Endometrium (tissue), 2 donors: ENCODE results near the gene L3HYPDH.
A peak's percentile ranks its signal among the peaks of the same experiment; 100 is the strongest.

Source experiments
- FAIRE-seq: peaks from 2 replicates; lab custom pipeline; 2012; peaks lifted over from hg19 to GRCh38; lab: Jason Lieb, UNC
- donor health status: control.
- donor health status: control.

The L3HYPDH gene

GRCh38 chr14:59483819-59484638 lies at the start of gene L3HYPDH, which contains the start of gene JKAMP:
Gene L3HYPDH, minus strand, starts transcription at chr14:59484408. Its CDS starts 92 bp downstream, at chr14:59484316.
Gene JKAMP, plus strand, starts transcription at chr14:59484517. Its CDS starts 73 bp downstream, at chr14:59484590.
- FAIRE-seq = peak; percentile 62

- FAIRE-seq = no peak
These were observed 48.2 kb upstream of the L3HYPDH start for GRCh38 chr14:59532419-59532818.

- no peak for FAIRE-seq
These were observed 46.1 kb upstream of the L3HYPDH start for GRCh38 chr14:59530349-59530748.

- FAIRE-seq = no peak
These were observed 45.0 kb upstream of the L3HYPDH start for GRCh38 chr14:59529189-59529588.

- FAIRE-seq = no peak
These were observed 36.0 kb upstream of the L3HYPDH start for GRCh38 chr14:59520224-59520623.

- no peak for FAIRE-seq
These were observed 27.8 kb upstream of the L3HYPDH start for GRCh38 chr14:59511916-59512575.

GRCh38 chr14:59510966-59511365 lies 26.8 kb upstream of the L3HYPDH start:
- FAIRE-seq = no peak

- FAIRE-seq = no peak
These were observed 25.8 kb upstream of the L3HYPDH start for GRCh38 chr14:59510001-59510400.

GRCh38 chr14:59509101-59509500 lies 24.9 kb upstream of the L3HYPDH start:
- no peak for FAIRE-seq

- no peak for FAIRE-seq
These were observed 23.5 kb upstream of the L3HYPDH start for GRCh38 chr14:59507752-59508103.

- FAIRE-seq = no peak
These were observed 23.0 kb upstream of the L3HYPDH start for GRCh38 chr14:59507063-59507751.

GRCh38 chr14:59503256-59503655 lies 19.0 kb upstream of the L3HYPDH start:
- no peak for FAIRE-seq

GRCh38 chr14:59500732-59501131 lies 16.5 kb upstream of the L3HYPDH start:
- FAIRE-seq = no peak

GRCh38 chr14:59492384-59492783 lies 8.2 kb upstream of the L3HYPDH start:
- FAIRE-seq = no peak

- no peak for FAIRE-seq
These were observed 6.5 kb upstream of the L3HYPDH start for GRCh38 chr14:59490756-59491155.

- no peak for FAIRE-seq
These were observed 499 bp upstream of the L3HYPDH start for GRCh38 chr14:59484639-59485175.

GRCh38 chr14:59483363-59483762 lies 845 bp downstream of the L3HYPDH start:
- FAIRE-seq = no peak

GRCh38 chr14:59482541-59483331 lies 1.5 kb downstream of the L3HYPDH start:
- FAIRE-seq = no peak

- no peak for FAIRE-seq
These were observed 2.2 kb downstream of the L3HYPDH start for GRCh38 chr14:59481871-59482540.

GRCh38 chr14:59481407-59481806 lies 2.8 kb downstream of the L3HYPDH start:
- FAIRE-seq = no peak

GRCh38 chr14:59480166-59480565 lies 4.0 kb downstream of the L3HYPDH start:
- no peak for FAIRE-seq
